Heart right ventricle (tissue), 16 donors: ENCODE data around the gene SBK3. TPM values are rescaled to one million over a fixed set of nuclear protein-coding genes. Genes with fewer than 3 reads are reported as not detected.

Experiments used
- ATAC-seq, 8 donors: fragments of 200-7000 bp; cut with Tn5 transposase; one replicate each; pipeline ENCODE4 v1.9.1; 2020; ENCODE audit warnings: mild to moderate bottlenecking in 8 of 8, moderate library complexity in 8 of 8, moderate number of reproducible peaks in 1 of 8
- DNase-seq, 2 donors: peaks; one replicate each; pipeline ENCODE4 v3.0.0-alpha.2; 2020
- H3K27ac ChIP-seq, 10 donors: fragments of 200-600 bp; sonication (generic) in 2 of 10; one replicate each; pipeline versions ENCODE4 v1.5.0 to v1.8.0; 2020 to 2022; ENCODE audit warnings: mild to moderate bottlenecking in 3 of 10
- H3K27me3 ChIP-seq, 7 donors: fragments of 200-600 bp; one replicate each; pipeline ENCODE4 v1.8.0; 2021 to 2022; ENCODE audit warnings: mild to moderate bottlenecking in 2 of 7
- H3K36me3 ChIP-seq, 9 donors: fragments of 200-600 bp; sonication (generic) in 1 of 9; one replicate each; pipeline versions ENCODE4 v1.5.0 to v1.8.0; 2020 to 2022; ENCODE audit warnings: mild to moderate bottlenecking in 2 of 9
- H3K4me1 ChIP-seq, 9 donors: fragments of 200-600 bp; sonication (generic) in 1 of 9; one replicate each; pipeline versions ENCODE4 v1.5.0 to v1.8.0; 2020 to 2022; ENCODE audit warnings: mild to moderate bottlenecking in 4 of 9
- H3K4me3 ChIP-seq, 10 donors: fragments of 200-600 bp; sonication (generic) in 2 of 10; one replicate each; pipeline versions ENCODE4 v1.5.0 to v1.8.0; 2020 to 2022; ENCODE audit warnings: mild to moderate bottlenecking in 7 of 10, moderate library complexity in 2 of 10
- H3K9me3 ChIP-seq, 11 donors: fragments of 200-600 bp in 10 of 11; sonication (generic) in 2 of 11; one replicate each; pipeline versions ENCODE4 v1.5.0 to v1.8.0; 2013 to 2022; ENCODE audit warnings: mild to moderate bottlenecking in 2 of 11, control low read depth in 1 of 11, moderate library complexity in 1 of 11
- WGBS, 2 donors: extraction: QIAGEN DNeasy Blood & Tissue Kit; methylation state at CpG; one replicate each; pipeline ENCODE4 v1.1.7; 2013; ENCODE audit warnings: inconsistent platforms in 1 of 2; 5-methylcytosine and 5-hydroxymethylcytosine counted together
- intact Hi-C, 10 donors: fragments of 100-400 bp; cut with DNase I; formaldehyde crosslinking; loops; one replicate each; pipeline versions ENCODE4 v1.11.1 to v1.14.2; 2022
- polyA plus RNA-seq, 2 donors: library from polyadenylated mRNA; stranded (reverse); fragments of 200-250 nt; gene quantifications; one replicate each; pipeline ENCODE4 v1.2.3, GENCODE V29; 2013
- total RNA-seq, 10 donors: library from RNA; stranded (reverse); fragmentation: NEBNext Ultra II Directional in 3 of 10; extraction: Animal tissue kit (Norgen Biotek cat#: 25700) in 3 of 10; gene quantifications; one replicate each; pipeline versions ENCODE4 v1.2.1 to v1.2.4, GENCODE V29; 2021 to 2023
- TF ChIP-seq, protein P1 (sequence below), 9 donors: fragments of 200-600 bp; sonication (generic) in 2 of 9; IDR thresholded peaks; one replicate each; pipeline versions ENCODE4 v1.5.0 to v1.8.0; 2021 to 2022; ENCODE audit warnings: antibody characterized with exemption in 9 of 9, mild to moderate bottlenecking in 5 of 9, moderate library complexity in 1 of 9
- donor health status: Arrhythmogenic right ventricular cardiomyopathy.
- donor health status: ischemic (EF 13 %, LVEDD 7.1; RV severe dilation, severe dysfunction).
- donor health status: healthy with polysubstance abuse.
- donor health status: DM: no; HTN: yes; CAD: no.
- donor health status: DM: no; HTN: no; CAD: no.
- donor health status: ischemic (EF 25% LVEDD 6.9; RV normal size, moderate dysfunction).
- donor health status: ischemic (EF 25% LVEDD 5.7; RV mildly dilated, moderate dysfunction).
- donor health status: healthy.
- donor health status: DM: yes; HTN: yes; CAD: no.
- donor health status: Ischemic cardiomyopathy.
- donor health status: ischemic (EF 35%, LVEDD 5.7; RV mildly dilated, moderate dysfunction).
- donor health status: nonischemic (EF 11% LVEDD 7.7; RV severe dilation, severe dysfunction).
- donor health status: DM: yes; HTN: yes; CAD: no.
- donor health status: PGD.
- donor health status: ischemic (EF 29% LVEDD 5.4; RV normal size, mild dysfunction).
- donor health status: nonischemic (EF 23%, LVEDD 6.1; RV moderate dilation, normal function).

The SBK3 gene
- total and polyA plus RNA-seq, 12 donors = 2.0 to 33.3 (median 7.3) TPM

GRCh38 chr19:55504252-55504603, 41.1 kb downstream of the SBK3 start:
- H3K4me1 ChIP-seq = peaks cover 0 to 14% (median 3%) of the 10 kb centered on the region in 9 donors
- peaks cover 0 to 34% (median 0%) of the 10 kb centered on the region in 9 donors for H3K36me3 ChIP-seq
- H3K4me3 ChIP-seq = peak overlapping the region in 8 of 10 donors; percentile 31 to 62 (median 54)
- H3K27me3 ChIP-seq = no peaks in the 10 kb centered on the region
- peak overlapping the region in 7 of 10 donors; percentile 42 to 86 (median 63) for H3K27ac ChIP-seq
- ATAC-seq (peak in 1 of 8 donors; percentile 2), DNase-seq (no peak)
- TF ChIP-seq, protein P1, sequence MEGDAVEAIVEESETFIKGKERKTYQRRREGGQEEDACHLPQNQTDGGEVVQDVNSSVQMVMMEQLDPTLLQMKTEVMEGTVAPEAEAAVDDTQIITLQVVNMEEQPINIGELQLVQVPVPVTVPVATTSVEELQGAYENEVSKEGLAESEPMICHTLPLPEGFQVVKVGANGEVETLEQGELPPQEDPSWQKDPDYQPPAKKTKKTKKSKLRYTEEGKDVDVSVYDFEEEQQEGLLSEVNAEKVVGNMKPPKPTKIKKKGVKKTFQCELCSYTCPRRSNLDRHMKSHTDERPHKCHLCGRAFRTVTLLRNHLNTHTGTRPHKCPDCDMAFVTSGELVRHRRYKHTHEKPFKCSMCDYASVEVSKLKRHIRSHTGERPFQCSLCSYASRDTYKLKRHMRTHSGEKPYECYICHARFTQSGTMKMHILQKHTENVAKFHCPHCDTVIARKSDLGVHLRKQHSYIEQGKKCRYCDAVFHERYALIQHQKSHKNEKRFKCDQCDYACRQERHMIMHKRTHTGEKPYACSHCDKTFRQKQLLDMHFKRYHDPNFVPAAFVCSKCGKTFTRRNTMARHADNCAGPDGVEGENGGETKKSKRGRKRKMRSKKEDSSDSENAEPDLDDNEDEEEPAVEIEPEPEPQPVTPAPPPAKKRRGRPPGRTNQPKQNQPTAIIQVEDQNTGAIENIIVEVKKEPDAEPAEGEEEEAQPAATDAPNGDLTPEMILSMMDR (IDR thresholded peaks at IDR 0.05) = peak in 4 of 9 donors; percentile 7 to 40 (median 14)
- intact Hi-C loops = loop anchor here (1.0 to 10.0 kb wide), 8 partner anchors 36 to 363 kb away; partner anchors contain the start of gene TNNT1 (in 1 of the 10)
- no peaks in the 10 kb centered on the region for H3K9me3 ChIP-seq
- WGBS, 2 donors = 29 to 36% methylated on average over 13 of the region's 13 CpGs

DNA sequence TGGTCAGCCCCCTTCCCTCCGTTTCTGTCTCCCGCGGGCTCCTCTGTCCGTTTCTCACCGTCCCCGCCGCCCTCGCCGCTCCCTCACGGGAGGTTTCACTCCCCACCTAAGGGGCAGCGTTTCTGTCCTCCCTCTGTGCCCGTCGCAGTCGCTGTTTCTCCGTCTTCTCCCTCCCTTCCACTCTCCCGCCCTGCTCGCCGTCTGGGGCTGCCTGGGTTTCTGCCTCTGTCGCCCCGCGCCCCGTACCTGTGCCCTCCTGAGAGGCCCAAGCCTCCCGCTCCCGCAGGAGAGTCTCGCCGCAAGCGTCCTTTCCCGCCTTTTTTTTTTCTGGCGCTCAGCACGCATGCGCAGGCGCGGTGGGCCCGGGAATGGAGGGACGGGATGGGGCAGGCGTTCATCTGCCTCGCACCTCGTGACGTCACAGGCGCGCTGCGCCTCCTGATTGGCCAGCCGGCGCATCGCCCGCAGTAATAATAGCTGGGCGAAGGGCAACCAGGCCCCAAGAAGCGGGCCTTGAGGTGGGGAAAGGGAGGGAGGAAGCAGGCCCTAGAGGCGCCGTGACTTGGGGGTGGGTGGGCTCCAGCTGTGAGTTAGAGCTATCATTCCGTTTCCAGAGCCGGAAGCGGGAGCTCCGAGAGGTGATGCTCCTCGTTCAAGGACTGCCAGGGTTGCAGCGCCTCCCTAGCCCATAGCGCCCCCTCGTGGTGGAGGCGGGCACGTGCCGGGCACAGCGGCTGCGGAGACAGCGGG, 41.7 kb downstream of the SBK3 start:
- TF ChIP-seq, protein P1 (IDR thresholded peaks at IDR 0.05) = peak; percentile 98 to 100 (median 99)
- ATAC-seq (peak; percentile 96 to 99 (median 98)), DNase-seq (peak; percentile 92 to 96)
- peak overlapping the region in 9 of 10 donors; percentile 14 to 62 (median 53) for H3K4me3 ChIP-seq
- peak overlapping the region in 9 of 10 donors; percentile 42 to 86 (median 57) for H3K27ac ChIP-seq
- 13% methylated on average over 64 of the region's 64 CpGs for WGBS, 2 donors
- no peaks in the 10 kb centered on the region for H3K9me3 ChIP-seq
- peaks cover 0 to 14% (median 3%) of the 10 kb centered on the region in 9 donors for H3K4me1 ChIP-seq
- no peaks in the 10 kb centered on the region for H3K27me3 ChIP-seq
- intact Hi-C loops = loop anchor here (1.0 to 10.0 kb wide), 8 partner anchors 35 to 363 kb away; partner anchors contain the start of gene TNNT1 (in 1 of the 10)
- H3K36me3 ChIP-seq = peaks cover 0 to 36% (median 0%) of the 10 kb centered on the region in 9 donors

DNA sequence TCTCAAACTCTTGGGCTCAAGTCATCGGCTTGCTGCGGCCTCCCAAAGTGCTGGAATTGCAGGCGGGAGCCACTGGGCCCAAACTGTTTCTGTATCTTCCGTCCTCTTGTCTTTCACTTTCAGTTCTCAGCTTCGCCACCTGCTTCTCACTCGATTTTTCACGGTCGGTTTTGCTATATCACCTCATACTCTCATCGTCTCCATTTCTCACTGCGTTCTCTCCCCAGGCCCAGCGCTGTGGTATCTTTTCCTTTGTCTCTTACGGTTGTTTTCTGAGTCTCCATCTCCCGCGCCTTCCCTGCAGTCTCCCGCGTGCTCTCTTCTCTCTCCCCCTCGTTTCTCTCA, 42.2 kb downstream of the SBK3 start:
- Histone ChIP-seq H3K4me3 (peak overlapping the region in 3 of 10 donors; percentile 55 to 62 (median 59)), H3K36me3 (peaks cover 0 to 40% (median 0%) of the 10 kb centered on the region in 9 donors), H3K27ac (no peak overlapping the region), H3K27me3 (no peaks in the 10 kb centered on the region), H3K9me3 (no peaks in the 10 kb centered on the region), H3K4me1 (peaks cover 0 to 14% (median 3%) of the 10 kb centered on the region in 9 donors)
- DNase-seq (no peak), ATAC-seq (no peak)
- intact Hi-C loops = loop anchor here in 8 of 10 donors (5.0 to 10.0 kb wide), 4 partner anchors 36 to 361 kb away; partner anchors contain the start of gene TNNT1 (in 1 of the 8)
- TF ChIP-seq, protein P1 (IDR thresholded peaks at IDR 0.05) = no peak
- WGBS, 2 donors = 82 to 83% methylated on average over 17 of the region's 17 CpGs

- intact Hi-C loops = loop anchor here in 8 of 10 donors (5.0 to 10.0 kb wide), 4 partner anchors 35 to 360 kb away; partner anchors contain the start of gene TNNT1 (in 1 of the 8)
- DNase-seq (no peak), ATAC-seq (no peak)
- Histone ChIP-seq H3K4me3 (no peak overlapping the region), H3K9me3 (no peaks in the 10 kb centered on the region), H3K27ac (no peak overlapping the region), H3K27me3 (no peaks in the 10 kb centered on the region), H3K4me1 (peaks cover 0 to 14% (median 3%) of the 10 kb centered on the region in 9 donors), H3K36me3 (peaks cover 0 to 47% (median 0%) of the 10 kb centered on the region in 9 donors)
- 93 to 97% methylated on average over 9 of the region's 9 CpGs for WGBS, 2 donors
- TF ChIP-seq, protein P1 (IDR thresholded peaks at IDR 0.05) = no peak
Measured at GRCh38 chr19:55502197-55502952, 43.0 kb downstream of the SBK3 start.
